H54 (cell line): ENCODE measurements around the gene MX2.

Source experiments
- DNase-seq: peaks from one replicate; pipeline ENCODE4 v3.0.0; 2011; ENCODE audit warnings: low spot score, mixed read lengths; ENCODE audit not compliant: insufficient read length
- FAIRE-seq: peaks from 3 replicates; lab custom pipeline; 2011; peaks lifted over from hg19 to GRCh38; lab: Jason Lieb, UNC
- POLR2A ChIP-seq: IDR thresholded peaks from 2 replicates; pipeline ENCODE4 v1.6.1; 2011; ENCODE audit warnings: low read depth, mild to moderate bottlenecking, low read length

Gene MX2

DNA sequence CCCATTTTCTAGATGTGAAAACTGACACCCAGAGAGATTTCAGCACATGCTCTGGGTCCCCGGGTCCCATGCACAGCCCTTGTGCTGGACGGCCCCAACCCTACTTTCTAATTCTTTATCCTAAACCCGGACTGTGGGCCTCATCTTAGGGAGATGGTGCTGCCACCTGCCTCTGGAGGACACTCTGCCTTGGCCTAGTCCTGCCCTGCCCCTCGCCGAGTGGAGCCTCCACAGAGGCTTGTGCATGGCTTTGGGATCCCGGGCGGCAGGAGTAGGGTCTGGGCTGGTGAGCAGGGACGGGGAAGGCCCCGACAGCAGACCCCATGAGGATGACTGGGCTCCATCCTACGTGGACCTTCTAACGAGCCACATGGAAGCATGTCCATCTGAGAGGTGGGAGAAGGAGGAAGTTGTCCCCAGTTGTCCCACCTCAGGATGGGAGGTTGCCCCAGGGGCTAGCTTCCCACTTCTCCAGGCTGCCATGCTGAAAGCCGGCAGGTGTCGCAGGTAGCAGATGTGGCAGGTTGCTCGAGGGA lies 12.4 kb downstream of the MX2 start:
- FAIRE-seq (no peak), DNase-seq (no peak)
- no peak for TF ChIP-seq POLR2A

DNA sequence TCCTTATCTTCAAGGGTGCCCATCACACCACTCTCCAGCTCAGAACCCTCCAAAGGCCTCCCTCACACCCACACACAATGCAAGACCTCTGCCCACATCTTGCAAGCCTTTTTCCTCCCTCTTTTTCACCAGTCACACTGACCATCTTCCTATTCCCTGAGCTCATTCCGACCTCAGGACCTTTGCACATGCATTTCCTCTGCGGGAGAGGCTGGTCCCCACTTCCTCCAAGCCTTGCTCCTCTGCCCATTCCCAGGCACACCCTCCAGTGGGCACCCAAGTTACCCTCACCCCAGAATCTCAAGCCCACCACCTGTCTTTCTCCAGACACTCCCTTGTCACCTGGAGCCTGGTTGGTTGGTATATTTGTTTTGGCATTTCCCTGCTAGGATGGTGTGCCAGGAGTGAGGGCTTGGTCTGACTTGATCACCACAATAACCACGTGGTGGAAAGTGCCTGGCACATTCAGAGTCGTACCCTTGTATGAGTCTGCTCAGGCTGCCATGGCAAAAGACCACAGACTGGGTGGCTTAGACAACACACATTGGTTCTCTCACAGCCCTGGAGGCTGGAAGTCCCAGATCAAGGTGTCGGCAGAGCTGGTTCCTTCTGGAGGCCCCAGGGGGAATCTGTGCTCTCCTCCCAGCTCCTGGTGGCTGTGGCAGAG lies 13.2 kb downstream of the MX2 start:
- no peak for DNase-seq
- FAIRE-seq, result no peak
- TF ChIP-seq POLR2A, result no peak

DNA sequence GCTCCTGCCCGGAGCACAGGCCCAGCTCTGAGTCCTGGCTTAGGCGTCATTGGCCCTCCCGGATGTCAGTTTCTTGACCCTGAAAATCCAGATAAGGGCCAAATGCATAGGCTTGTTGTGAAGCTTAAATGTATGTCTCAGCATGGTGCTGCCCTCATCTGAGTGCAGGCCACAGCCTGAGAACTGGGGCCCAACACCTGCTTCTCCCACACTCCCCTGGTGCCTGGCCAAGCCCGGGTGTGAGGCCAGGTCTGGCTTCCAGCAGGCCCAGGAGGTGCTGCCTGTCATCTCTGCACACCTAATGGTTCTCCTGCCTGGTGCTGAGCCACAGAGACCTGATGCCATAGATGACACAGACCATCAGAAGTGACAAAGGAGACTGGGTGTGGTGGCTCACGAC lies 14.0 kb downstream of the MX2 start:
- FAIRE-seq, result no peak

DNA sequence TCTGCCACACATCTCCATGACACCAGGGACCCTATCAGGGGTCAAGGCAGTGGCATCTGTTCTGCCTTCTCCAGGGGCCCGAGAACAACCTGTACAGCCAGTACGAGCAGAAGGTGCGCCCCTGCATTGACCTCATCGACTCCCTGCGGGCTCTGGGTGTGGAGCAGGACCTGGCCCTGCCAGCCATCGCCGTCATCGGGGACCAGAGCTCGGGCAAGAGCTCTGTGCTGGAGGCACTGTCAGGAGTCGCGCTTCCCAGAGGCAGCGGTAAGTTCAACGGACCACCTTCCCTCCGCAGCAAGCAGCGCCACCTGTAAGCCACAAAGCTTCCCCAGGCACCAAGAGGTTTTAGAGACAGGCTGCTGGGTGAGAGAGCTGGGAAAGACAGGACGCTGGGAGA lies 15.9 kb downstream of the MX2 start:
- DNase-seq (no peak), FAIRE-seq (no peak)
- TF ChIP-seq POLR2A, result no peak

More for the DNA sequence above, 14.0 kb downstream of the MX2 start:
- no peak for TF ChIP-seq POLR2A
- DNase-seq, result no peak

DNA sequence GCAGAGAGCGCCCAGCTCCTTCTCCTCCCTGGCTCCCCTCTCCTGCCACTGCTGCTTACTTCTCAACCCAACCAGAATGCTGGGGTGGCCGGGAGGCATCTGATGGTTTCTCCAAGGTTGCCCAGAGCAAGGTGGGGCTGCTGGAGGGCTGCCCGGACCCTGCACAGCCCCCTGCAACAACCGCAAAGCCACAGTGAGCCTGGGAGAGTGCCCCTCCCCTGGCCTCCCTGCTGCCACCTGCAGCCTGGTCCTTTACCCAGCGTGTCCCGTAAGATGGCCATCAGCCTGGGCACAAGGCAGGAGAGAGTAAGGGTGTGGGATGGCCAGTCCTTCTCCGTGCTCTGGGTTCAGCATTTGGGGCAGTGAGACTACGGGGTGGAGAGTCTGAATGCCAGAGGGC lies 17.0 kb downstream of the MX2 start:
- no peak for FAIRE-seq
- TF ChIP-seq POLR2A, result no peak
- no peak for DNase-seq

DNA sequence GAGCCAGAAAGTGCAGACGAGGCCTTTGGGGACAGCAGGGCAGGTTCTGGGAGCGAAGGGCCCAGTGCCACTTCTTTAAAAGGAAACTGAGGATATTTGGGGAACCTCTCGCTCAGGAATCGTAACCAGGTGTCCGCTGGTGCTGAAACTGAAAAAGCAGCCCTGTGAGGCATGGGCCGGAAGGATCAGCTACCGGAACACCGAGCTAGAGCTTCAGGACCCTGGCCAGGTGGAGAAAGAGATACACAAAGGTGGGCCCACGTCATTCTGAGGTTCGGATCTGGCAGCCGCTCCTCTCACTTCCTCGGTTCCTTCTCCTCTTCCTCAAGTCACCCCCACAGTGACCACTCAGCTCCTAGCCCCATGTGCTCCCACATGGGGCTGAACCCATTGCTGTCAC lies 18.1 kb downstream of the MX2 start:
- TF ChIP-seq POLR2A, result no peak
- DNase-seq (no peak), FAIRE-seq (no peak)

DNA sequence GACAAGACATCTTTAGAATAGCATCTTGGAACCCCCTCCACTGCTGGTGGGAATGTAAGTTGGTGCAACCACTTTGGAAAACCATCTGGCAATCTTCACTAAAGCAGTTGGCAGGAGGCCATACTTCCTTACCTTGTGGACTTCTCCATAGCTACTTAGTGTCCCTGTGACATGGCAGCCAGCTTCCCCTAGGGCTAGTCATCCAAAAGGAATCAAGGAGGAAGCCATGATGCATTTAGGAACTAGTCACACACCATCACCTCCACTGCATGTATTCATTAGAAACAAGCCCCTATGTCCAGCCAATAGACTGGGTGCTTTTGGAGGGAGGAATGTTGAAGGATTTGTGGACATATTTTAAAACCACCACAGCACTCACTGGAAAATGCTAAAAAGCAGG lies 19.9 kb downstream of the MX2 start:
- TF ChIP-seq POLR2A, result no peak
- no peak for FAIRE-seq
- DNase-seq, result no peak

DNA sequence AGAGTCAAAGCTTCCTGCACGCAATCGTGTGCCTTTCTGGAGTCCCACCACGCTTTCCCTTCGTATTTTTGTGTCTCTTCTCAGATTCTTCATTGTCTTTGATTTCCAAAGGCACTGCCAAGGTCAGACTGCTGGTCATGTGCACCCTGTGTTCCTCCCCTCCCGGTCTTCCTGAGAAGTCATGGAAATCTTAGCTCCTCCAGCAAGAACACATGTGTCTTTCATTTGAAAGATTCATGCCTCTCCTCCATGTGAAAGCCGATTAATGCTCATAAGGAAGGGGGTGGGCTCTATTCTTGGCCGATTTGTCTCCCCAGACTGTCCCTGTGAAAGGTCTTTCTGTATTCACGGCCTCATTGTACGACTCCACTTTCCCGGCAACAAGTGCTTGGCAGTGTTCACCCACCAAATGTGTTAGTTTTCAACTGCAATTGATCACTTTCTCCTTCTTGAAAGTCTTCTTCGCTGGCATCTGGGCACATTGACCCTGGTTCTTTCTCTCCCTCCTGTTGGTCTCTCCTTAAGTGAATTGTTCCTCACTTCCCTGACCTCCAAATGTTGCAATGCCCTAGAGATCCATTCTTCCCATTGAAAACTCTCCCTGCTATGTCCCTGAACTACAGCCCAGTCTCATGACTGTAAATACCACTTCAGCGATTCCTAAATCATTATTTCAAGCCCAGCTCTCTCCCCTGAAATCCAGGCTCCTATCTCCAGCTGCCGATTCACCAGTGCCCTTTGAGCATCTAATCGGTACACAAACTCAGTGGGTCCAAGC lies 25.4 kb downstream of the MX2 start:
- no peak for FAIRE-seq

DNA sequence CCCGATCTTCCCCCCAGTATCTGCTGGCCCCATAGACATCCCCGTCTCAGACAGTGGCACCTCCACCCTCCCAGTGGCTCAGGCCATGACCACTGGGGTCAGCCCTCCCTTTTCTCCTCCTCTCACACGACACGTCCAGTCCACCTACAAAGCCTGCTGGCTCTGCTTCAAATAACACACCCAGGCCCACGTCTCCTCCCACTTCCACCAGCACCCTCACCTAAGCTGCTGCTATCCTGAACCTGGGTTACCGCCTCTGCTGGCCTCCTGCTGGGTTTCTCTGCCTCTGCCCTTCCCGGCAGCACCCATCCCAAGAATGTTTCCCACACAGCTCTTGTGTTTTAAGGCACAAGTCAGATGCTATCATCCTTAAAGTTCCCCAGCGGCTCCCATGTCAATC lies 26.0 kb downstream of the MX2 start:
- TF ChIP-seq POLR2A, result no peak
- DNase-seq (no peak), FAIRE-seq (no peak)

More for the DNA sequence above, 25.4 kb downstream of the MX2 start:
- no peak for DNase-seq
- no peak for TF ChIP-seq POLR2A

DNA sequence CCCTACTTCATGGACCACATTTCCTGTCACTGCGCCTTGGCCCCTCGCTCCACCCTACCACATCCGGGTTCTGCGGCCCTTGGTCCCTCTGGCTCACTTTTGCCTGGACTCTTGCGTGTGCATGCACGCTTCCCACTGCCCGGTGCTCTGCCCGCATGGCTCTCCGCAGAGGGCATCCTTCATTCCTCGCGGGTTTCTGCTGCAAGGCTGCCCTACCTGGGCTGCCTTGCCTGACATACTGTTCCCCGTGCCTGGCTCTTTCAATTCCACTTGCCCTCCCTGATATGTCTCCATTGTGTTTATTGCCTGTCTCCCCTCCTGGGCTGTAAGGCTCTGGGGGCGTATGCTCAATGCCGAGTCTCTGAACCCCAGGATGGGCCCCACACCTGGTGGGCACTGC lies 26.4 kb downstream of the MX2 start:
- no peak for TF ChIP-seq POLR2A
- DNase-seq (no peak), FAIRE-seq (no peak)

DNA sequence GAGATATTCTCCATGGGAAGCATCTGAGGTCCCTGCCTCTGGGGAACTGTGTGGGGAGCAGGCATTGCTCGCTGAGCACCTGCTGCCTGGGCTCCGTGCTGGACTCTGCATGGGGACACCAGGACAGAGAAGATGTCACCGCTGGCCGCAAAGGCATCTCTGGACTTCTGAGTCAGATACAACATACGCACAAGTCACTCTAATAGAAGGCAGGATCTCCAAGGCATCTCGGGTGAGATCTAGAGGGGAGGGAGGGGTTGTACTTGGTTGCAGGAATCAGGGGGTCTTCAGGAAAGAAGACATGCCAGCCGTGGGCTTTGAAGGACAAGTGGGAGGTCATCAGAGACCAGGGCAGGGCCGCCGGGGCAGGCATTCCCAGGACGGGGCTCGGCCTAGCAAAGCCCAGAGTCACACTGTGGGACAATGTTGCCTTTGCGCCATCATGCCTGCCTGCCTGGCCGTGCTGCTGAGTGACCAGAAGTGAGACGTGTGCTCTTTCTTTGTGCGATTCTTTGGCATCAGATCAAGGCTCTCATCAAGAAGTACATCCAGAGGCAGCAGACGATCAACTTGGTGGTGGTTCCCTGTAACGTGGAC lies 28.3 kb downstream of the MX2 start:
- no peak for DNase-seq
- TF ChIP-seq POLR2A, result no peak
- no peak for FAIRE-seq

DNA sequence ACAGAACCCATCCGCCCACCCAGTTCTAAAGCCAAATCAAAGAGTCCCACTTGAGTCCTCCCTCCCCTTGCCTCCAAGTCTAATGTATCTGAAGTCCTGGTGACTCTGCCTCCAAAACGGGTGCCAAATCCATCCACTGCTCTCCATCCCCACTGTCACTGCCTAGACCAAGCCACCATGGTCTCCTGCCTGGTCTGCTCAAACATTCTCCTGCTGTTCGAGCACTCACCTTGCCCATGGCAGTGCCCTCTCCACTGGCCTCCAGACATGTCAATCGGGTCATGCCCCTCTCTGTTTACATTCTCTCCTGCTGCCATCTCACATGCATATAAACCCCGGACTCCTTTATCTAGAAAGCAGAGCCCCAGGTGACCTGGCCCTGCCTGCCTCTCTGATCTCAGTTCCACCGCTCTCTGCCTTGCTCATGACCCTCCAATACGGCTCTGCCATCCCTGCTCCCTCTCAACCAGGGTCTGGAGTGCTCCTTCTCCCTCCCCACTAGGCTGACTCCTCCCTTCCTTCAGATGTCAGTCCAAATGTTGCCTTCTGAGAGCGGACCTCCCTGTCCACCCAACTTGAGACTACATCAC lies 32.1 kb downstream of the MX2 start:
- DNase-seq (no peak), FAIRE-seq (no peak)
- TF ChIP-seq POLR2A, result no peak

DNA sequence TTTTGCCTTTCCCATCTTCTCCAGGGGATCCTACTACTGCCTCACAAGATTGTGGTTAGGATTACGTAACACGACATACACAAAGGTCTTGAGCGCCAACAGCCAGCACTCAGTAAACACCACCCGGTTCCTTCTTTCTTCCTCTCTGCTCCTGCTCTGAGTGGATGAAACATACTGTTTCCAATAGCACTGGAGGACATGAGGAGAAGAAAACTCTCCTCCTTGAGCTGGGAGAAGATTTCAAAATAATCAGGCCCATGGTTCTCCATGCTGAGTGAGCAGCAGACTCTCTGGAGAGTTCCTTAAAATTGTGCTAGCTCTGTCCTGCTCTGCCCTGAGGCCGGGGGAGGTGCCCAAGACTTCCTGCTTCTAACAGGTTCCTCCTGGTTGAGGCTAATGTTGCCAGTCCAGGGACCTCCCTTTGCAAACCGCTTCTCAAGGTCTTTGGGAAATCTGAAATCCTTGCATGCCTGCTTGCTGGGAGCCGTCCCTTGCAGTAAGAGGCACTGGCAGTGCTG lies 34.8 kb downstream of the MX2 start:
- DNase-seq (no peak), FAIRE-seq (no peak)

DNA sequence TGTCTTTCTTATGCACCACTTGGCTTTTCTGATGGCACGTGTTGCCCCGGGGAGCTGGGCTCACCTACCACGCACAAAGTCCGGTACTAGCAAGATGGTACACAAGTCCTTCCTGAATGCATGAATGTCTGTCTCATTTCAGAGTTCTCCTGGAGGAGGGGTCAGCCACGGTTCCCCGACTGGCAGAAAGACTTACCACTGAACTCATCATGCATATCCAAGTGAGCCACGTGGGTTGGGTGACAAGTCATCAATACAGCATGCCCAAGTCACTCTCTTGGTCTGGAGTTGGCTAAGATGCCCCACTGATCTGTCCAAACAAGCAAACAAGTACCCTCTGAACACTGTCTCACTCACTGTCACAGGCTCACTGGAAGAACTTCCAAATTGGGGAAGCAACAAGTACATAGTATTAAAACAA lies 35.7 kb downstream of the MX2 start:
- no peak for FAIRE-seq
- no peak for TF ChIP-seq POLR2A
- no peak for DNase-seq

More for the DNA sequence above, 34.8 kb downstream of the MX2 start:
- no peak for TF ChIP-seq POLR2A
